SK-N-SH treated with all-trans-retinoic acid at 6 μM for 48 hours (cell line): Measurements from ENCODE around the gene EEF1G.

ENCODE experiments used
- ATAC-seq: fragments of 200-7000 bp; cut with Tn5 transposase; 3 replicates; pipeline ENCODE4 v1.9.1; 2020; ENCODE audit warnings: mild to moderate bottlenecking, moderate library complexity
- ARNTL ChIP-seq: fragments of 450-650 bp; formaldehyde crosslinking; IDR thresholded peaks from 2 replicates; pipeline ENCODE4 v1.5.0; 2020; ENCODE audit warnings: low read depth, mild to moderate bottlenecking, moderate library complexity, borderline replicate concordance
- BACH2 ChIP-seq: fragments of 250-450 bp; sonication (Bioruptor Pico); IDR thresholded peaks from 2 replicates; pipeline ENCODE4 v1.9.0; 2021; ENCODE audit warnings: mild to moderate bottlenecking, borderline replicate concordance
- CREB5 ChIP-seq: fragments of 250-450 bp; sonication (Bioruptor Pico); IDR thresholded peaks from 2 replicates; pipeline ENCODE4 v1.5.1; 2020; ENCODE audit warnings: low read depth, mild to moderate bottlenecking, moderate library complexity
- CSRNP3 ChIP-seq: fragments of 250-450 bp; sonication (Bioruptor Pico); IDR thresholded peaks from 2 replicates; pipeline ENCODE4 v1.5.1; 2021; ENCODE audit warnings: mild to moderate bottlenecking, moderate library complexity
- ESRRG ChIP-seq: fragments of 250-450 bp; sonication (Bioruptor Pico); IDR thresholded peaks from 2 replicates; pipeline ENCODE4 v1.6.1; 2021; ENCODE audit warnings: mild to moderate bottlenecking
- GLIS3 ChIP-seq: fragments of 250-450 bp; sonication (Bioruptor Pico); IDR thresholded peaks from 2 replicates; pipeline ENCODE4 v1.5.0; 2020; ENCODE audit warnings: mild to moderate bottlenecking, moderate library complexity
- ISL1 ChIP-seq: fragments of 250-450 bp; sonication (Bioruptor Pico); IDR thresholded peaks from 2 replicates; pipeline ENCODE4 v2.1.2; 2022; ENCODE audit warnings: mild to moderate bottlenecking, moderate library complexity
- OSR1 ChIP-seq: fragments of 250-450 bp; sonication (Bioruptor Pico); IDR thresholded peaks from 2 replicates; pipeline ENCODE4 v1.8.0; 2022; ENCODE audit warnings: moderate library complexity, mild to moderate bottlenecking, inconsistent platforms
- PATZ1 ChIP-seq: fragments of 250-450 bp; sonication (Bioruptor Pico); IDR thresholded peaks from 2 replicates; pipeline ENCODE4 v1.8.0; 2020; ENCODE audit warnings: mild to moderate bottlenecking, moderate library complexity, borderline replicate concordance
- SNAI2 ChIP-seq: fragments of 250-450 bp; sonication (Bioruptor Pico); IDR thresholded peaks from 2 replicates; pipeline ENCODE4 v1.5.0; 2020; ENCODE audit warnings: mild to moderate bottlenecking, moderate library complexity
- TCF4 ChIP-seq: fragments of 250-450 bp; sonication (Bioruptor Pico); IDR thresholded peaks from 2 replicates; pipeline ENCODE4 v1.8.0; 2021; ENCODE audit warnings: mild to moderate bottlenecking, moderate library complexity, borderline replicate concordance
- TOX ChIP-seq: fragments of 250-450 bp; sonication (Bioruptor Pico); IDR thresholded peaks from 2 replicates; pipeline ENCODE4 v1.8.0; 2021; ENCODE audit warnings: mild to moderate bottlenecking, moderate library complexity, borderline replicate concordance
- ZC3H10 ChIP-seq: fragments of 250-450 bp; sonication (Bioruptor Pico); IDR thresholded peaks from 2 replicates; pipeline ENCODE4 v1.5.1; 2021; ENCODE audit warnings: mild to moderate bottlenecking, moderate library complexity
- ZNF565 ChIP-seq: fragments of 450-650 bp; formaldehyde crosslinking; conservative IDR thresholded peaks from 2 replicates; pipeline ENCODE4 v1.5.0; 2020; ENCODE audit warnings: low read depth, mild to moderate bottlenecking, moderate library complexity
- ZNF70 ChIP-seq: fragments of 450-650 bp; formaldehyde crosslinking; IDR thresholded peaks from 2 replicates; pipeline ENCODE4 v1.5.0; 2020; ENCODE audit warnings: mild to moderate bottlenecking, moderate library complexity
- ZNF8 ChIP-seq: fragments of 450-650 bp; formaldehyde crosslinking; IDR thresholded peaks from 2 replicates; pipeline ENCODE4 v1.5.0; 2020; ENCODE audit warnings: mild to moderate bottlenecking, moderate library complexity
- TF ChIP-seq, protein P1 (sequence below): fragments of 250-450 bp; sonication (Bioruptor Pico); IDR thresholded peaks from 2 replicates; pipeline ENCODE4 v1.5.0; 2020; ENCODE audit warnings: mild to moderate bottlenecking, moderate library complexity
- TF ChIP-seq, protein P2 (sequence below): fragments of 250-450 bp; sonication (Bioruptor Pico); IDR thresholded peaks from 2 replicates; pipeline ENCODE4 v1.8.0; 2021; ENCODE audit warnings: low read depth, mild to moderate bottlenecking, moderate library complexity, borderline replicate concordance

EEF1G gene

GRCh38 chr11:62556875-62557631 lies 16.6 kb downstream of the EEF1G start:
- no peak for ATAC-seq
- TF ChIP-seq, protein P1, sequence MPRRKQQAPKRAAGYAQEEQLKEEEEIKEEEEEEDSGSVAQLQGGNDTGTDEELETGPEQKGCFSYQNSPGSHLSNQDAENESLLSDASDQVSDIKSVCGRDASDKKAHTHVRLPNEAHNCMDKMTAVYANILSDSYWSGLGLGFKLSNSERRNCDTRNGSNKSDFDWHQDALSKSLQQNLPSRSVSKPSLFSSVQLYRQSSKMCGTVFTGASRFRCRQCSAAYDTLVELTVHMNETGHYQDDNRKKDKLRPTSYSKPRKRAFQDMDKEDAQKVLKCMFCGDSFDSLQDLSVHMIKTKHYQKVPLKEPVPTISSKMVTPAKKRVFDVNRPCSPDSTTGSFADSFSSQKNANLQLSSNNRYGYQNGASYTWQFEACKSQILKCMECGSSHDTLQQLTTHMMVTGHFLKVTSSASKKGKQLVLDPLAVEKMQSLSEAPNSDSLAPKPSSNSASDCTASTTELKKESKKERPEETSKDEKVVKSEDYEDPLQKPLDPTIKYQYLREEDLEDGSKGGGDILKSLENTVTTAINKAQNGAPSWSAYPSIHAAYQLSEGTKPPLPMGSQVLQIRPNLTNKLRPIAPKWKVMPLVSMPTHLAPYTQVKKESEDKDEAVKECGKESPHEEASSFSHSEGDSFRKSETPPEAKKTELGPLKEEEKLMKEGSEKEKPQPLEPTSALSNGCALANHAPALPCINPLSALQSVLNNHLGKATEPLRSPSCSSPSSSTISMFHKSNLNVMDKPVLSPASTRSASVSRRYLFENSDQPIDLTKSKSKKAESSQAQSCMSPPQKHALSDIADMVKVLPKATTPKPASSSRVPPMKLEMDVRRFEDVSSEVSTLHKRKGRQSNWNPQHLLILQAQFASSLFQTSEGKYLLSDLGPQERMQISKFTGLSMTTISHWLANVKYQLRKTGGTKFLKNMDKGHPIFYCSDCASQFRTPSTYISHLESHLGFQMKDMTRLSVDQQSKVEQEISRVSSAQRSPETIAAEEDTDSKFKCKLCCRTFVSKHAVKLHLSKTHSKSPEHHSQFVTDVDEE (CRISPR knock-in tag): no peak
- TF ChIP-seq ZNF8 (CRISPR knock-in tag) (no peak), ISL1 (CRISPR knock-in tag) (no peak), ZC3H10 (CRISPR knock-in tag) (no peak), GLIS3 (CRISPR knock-in tag) (no peak), ZNF565 (CRISPR knock-in tag) (no peak), CREB5 (CRISPR knock-in tag) (no peak), OSR1 (no peak), ESRRG (no peak)

DNA sequence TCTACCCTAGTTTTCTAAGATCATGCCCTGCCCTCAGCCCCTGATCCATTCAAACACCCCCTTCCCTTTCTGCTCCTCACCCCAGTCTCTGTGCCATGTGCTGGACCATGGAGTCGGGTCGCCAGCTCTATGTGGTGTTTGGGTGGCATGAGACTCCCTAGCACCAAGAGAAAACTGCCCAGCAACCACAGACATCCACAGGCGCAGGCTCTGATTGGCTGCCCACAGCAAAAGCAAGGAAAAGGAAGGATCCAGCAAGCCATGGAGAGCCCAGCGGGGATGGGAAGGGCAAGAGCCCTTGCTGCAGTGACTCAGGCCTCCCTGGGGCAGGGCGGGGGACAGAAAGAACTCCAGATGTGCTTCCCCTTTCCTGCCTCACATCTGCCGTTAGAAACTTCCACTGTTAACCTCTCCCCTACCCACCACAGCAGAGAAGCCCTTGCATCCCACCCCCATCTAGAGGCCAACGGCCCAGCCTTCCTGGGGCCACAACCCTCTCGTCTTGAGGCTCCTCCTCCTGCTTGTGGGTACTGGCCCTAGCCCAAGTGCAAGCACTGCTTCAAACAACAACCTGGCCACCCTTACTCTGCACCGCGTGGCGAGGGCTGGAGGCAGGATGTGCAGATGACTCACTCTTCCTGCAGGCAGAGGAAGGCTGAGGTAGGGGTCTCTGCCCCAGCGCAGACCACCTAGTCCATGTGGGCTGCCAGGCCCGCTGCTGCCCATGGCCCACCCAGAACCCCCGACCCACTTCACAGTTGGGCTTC lies 17.4 kb downstream of the EEF1G start:
- no peak for TF ChIP-seq SNAI2 (CRISPR knock-in tag)
- TF ChIP-seq ZNF8 (CRISPR knock-in tag): no peak
- TF ChIP-seq CREB5 (CRISPR knock-in tag): no peak
- no peak for TF ChIP-seq TOX (CRISPR knock-in tag)
- TF ChIP-seq ARNTL (CRISPR knock-in tag): no peak
- ATAC-seq: peak; percentile 71

DNA sequence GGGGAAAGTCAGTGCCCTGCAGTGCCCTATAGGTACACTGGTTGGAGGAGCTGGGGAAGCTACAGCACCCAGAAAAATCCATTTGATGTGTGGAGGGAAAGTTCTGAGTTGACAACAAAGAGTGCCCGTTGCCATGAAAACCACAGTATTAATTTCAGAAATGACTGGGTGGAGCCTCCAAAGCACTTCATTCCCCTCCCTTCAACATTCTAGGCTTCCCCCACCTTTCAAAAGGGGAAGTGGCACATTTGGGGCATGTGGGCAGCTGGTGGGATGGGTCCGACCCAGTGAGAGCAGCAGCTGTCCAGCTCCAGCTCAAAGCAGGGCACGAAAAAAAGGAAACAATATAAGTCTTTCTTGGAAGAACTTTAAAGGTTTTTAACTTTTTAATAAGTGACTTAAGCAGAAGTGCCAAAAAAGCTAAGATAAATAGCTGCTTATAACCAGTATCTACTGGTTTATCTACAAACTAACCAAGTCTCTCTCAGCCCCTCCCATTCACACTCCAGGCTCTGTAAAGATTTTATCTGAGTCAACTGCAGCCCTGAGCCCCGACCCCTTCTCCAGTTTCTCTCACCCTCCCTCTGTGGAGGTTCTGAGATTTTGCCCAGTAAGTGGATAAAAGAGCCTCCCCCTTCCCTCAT lies 18.1 kb downstream of the EEF1G start:
- TF ChIP-seq PATZ1: no peak
- TF ChIP-seq ARNTL (CRISPR knock-in tag): no peak
- TF ChIP-seq ISL1 (CRISPR knock-in tag): no peak
- TF ChIP-seq ZNF70 (CRISPR knock-in tag): no peak
- TF ChIP-seq ZNF8 (CRISPR knock-in tag): no peak
- ATAC-seq: peak; percentile 0; the same call in 1 of the 3 replicates

GRCh38 chr11:62554387-62555167 lies 19.1 kb downstream of the EEF1G start:
- no peak for ATAC-seq
- TF ChIP-seq, protein P2, sequence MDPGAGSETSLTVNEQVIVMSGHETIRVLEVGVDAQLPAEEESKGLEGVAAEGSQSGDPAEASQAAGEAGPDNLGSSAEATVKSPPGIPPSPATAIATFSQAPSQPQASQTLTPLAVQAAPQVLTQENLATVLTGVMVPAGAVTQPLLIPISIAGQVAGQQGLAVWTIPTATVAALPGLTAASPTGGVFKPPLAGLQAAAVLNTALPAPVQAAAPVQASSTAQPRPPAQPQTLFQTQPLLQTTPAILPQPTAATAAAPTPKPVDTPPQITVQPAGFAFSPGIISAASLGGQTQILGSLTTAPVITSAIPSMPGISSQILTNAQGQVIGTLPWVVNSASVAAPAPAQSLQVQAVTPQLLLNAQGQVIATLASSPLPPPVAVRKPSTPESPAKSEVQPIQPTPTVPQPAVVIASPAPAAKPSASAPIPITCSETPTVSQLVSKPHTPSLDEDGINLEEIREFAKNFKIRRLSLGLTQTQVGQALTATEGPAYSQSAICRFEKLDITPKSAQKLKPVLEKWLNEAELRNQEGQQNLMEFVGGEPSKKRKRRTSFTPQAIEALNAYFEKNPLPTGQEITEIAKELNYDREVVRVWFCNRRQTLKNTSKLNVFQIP: no peak
- TF ChIP-seq TCF4 (CRISPR knock-in tag): no peak
- TF ChIP-seq ZNF70 (CRISPR knock-in tag): no peak
- no peak for TF ChIP-seq PATZ1
- TF ChIP-seq GLIS3 (CRISPR knock-in tag): no peak
- no peak for TF ChIP-seq BACH2 (CRISPR knock-in tag)
- TF ChIP-seq CSRNP3 (CRISPR knock-in tag): no peak
- no peak for TF ChIP-seq ISL1 (CRISPR knock-in tag)
- no peak for TF ChIP-seq OSR1
